HG02610 (cell line): ENCODE data around the gene SEC22A.
"Not testable (repeated sequence)": the region's sequence is repeated elsewhere in the genome, so short reads cannot be mapped to it uniquely, and the experiment has no call there.

Experiments used
- ATAC-seq: cut with Tn5 transposase; IDR thresholded peaks from one replicate; pipeline ENCODE4 v1.9.1; 2021; ENCODE audit warnings: mild to moderate bottlenecking, moderate library complexity; ENCODE audit not compliant: unreplicated experiment

SEC22A gene

DNA sequence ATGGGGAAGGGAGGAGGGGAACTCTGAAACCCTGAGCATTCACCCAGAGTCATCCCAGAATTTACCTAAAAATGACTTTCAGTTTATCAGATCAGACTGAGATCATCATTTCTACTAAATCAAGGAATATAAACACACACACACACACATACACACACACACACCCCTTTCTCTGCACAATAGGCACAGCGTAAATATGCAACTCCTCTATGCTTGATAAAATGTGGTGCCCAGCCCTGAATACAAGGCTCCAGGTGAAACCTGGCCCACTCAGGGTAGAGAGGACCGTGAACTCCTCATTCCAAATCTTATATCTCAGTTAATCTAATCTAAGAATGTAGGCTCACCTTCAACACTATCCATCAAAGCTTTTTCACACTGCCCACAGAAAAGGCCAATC lies 31.8 kb upstream of the SEC22A start:
- ATAC-seq: no peak

DNA sequence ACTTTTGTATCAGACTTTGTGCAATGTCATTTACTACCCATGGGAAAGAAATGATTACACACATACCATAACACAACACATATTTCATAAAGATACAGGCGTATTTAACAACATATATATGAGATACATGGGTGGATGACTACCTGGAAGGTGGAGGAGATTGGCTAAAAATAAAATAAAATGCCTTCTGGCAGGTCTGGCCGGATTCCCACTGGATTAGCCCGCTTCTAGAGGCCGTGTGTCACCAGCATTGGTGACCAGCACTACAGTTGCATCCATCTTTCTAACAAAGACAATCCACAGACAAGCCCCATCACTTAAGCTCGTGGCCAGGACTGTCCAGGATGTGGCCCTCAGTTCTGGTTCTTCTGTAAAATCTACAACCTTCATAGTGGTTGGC lies 21.0 kb upstream of the SEC22A start:
- ATAC-seq: no peak

DNA sequence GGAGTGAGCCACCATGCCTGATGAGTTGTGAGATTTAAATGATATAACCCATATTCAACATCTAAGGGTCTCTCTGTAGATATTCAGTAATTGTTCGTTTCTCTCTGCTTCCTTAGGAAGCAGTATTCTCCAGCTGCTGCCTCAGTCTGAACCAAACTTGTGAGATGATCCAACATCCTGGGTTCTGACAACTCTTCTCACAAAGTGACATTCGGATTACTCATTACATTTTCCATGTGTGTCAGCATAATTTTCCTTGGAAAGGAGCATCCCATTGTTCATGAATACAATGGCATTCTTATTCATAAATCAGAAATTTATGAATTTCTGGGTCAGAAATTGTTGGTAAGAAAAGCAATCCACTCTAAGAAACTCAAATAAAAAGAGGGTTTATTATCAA lies 15.0 kb upstream of the SEC22A start:
- ATAC-seq: no peak

GRCh38 chr3:123188058-123188457 lies 13.7 kb upstream of the SEC22A start:
- no peak for ATAC-seq

DNA sequence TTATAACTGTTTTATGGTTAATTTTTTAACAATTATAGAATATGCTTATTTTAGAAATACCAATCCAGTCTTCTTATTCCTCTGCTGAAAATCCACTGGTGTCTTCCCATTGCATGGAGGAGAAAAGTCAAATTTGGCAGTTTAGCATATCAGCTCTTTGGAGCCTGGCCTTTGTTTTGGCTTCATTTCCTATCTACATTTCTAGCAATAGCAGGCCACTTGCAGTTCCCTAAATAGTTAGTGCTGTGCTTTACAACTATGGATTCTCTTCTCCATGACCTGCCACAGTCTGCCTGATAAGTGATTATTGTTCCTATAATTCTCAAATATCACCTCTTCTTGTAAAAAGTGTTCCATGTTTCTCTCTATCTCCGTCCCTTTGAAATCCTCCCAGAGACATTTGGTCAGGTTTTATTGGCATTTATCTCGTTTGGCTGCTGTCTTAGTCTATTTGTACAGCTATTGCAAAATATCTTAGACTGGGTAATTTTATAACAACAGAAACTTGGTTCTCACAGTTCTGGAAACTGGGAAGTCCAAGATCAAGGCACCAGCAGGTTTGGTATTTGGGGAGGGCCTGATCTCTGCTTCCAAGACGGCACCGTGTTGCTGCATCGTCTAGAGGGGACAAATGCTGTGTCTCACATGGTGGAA lies 8.2 kb upstream of the SEC22A start:
- ATAC-seq: no peak

DNA sequence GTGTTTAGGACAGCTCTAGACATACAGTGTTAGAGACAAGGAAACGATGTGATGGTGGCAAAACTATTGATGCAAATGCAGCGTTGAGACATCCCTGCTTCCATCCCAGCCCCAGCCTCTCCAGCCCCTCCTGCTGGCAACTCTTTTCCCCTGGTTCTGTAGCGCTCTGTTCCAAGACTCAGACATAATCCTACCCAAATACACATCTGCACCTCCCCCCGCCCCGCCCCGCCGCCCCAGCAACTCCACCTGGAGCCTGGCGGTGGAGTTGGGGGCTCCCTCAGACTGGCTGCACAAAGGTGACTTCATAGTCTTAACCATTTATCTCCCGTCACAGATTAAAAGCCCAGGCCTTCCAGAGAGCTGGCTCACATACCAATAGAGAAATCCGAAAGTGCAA lies 7.2 kb upstream of the SEC22A start:
- ATAC-seq: no peak

DNA sequence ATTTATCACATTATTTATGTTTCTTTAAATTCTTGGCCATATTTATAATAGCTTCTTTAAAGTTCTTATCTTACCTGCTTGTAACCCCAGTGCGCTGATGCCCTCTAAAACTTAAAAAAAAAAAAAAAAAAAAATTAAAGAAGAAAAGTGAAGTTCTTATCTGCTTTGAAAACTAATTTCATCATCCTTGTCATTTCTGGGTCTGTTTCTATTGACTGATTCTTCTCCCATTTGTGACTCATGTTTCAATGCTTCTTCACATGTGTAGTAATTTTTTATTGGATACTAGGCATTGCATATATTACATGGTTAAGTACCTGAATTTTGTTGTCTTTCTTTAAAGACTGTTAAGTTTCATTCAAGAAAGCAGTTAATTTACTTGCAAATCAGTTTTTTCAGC lies 3.4 kb upstream of the SEC22A start:
- ATAC-seq: no peak

DNA sequence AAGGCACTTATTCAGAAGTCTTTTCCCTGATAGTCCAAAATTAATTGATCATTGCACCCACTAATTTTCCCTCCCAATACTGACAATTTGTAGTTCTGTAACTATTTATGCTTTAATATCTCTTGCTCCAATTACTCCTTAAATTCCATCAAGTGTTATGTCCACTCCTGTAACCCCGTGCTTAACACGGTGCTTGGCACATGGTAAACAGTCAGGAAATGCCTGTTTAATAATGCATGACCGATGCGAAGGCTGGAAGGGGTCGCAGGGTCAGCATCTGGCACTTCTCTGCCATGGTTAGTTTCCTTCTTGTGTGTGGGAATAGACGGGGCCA lies 553 bp upstream of the SEC22A start:
- ATAC-seq: no peak

GRCh38 chr3:123202451-123202850 lies 708 bp downstream of the SEC22A start:
- ATAC-seq: no peak

GRCh38 chr3:123218990-123219389 lies 17.2 kb downstream of the SEC22A start:
- no peak for ATAC-seq

DNA sequence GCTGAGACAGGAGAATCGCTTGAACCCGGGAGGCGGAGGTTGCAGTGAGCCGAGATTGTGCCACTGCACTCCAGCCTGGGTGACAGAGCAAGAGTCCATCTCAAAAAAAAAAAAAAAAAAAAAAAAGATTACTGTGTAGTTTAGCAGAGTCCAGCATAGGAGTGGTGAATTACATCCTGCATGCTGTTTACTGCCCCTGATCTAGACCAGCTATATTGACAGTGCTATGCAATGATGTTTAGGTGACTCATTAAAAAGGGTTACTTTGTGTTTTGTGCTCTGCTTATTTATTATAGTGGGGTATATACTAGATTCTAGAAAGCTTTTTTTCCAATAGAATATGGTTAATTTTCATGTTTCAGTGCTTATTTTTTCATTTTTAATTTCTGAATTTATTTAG lies 19.6 kb downstream of the SEC22A start:
- ATAC-seq: not testable (repeated sequence)

DNA sequence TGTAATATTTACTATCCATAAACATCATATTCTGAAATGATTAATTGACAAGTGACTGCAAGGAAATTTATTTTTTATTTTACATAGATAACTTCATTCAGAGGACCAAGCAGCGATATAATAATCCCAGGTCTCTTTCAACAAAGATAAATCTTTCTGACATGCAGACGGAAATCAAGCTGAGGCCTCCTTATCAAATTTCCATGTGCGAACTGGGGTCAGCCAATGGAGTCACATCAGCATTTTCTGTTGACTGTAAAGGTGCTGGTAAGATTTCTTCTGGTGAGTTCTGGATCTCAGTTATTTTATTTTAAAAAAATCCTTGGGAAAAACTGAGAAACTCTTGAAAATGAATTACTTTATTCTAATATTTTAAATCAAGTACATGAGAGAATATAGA lies 23.3 kb downstream of the SEC22A start:
- no peak for ATAC-seq

GRCh38 chr3:123226549-123226948 lies 24.8 kb downstream of the SEC22A start:
- ATAC-seq: no peak

DNA sequence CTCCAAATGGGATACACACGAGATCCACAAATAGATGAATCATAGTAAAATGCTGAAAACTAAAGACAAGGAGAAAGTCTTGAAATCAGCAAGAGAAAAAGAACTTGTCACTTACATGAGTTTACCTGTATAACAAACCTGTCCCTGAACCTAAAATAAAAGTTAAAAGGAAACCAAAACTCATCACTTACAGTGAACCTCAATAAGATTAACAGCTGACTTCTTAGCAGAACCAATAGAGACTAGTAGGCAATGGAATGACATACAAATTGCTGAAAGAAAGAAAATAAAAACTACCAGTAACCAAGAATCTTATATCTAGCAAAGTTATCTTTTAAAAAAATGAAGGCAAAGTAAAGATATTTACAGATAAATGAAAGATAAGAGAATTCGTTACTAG lies 27.4 kb downstream of the SEC22A start:
- no peak for ATAC-seq

DNA sequence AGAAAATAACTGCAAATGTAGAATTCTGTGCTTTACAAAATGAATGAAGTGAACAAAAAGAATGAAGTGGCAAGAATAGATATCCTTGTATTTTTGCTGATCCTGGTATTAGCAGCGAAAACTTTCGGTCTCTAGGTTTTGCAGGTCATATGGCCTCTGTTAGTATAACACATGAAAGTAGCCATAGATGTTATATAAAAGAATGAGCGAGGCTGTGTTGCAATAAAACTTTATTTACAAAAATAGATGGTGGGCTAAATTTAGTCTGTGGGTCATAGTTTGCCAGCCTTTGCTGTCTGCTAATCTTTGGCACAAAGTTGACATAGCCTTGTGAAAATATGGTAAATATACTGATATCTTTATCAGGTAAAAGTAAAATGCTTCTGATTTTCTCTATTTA lies 35.2 kb downstream of the SEC22A start:
- ATAC-seq: no peak

- ATAC-seq: not testable (repeated sequence)
These were observed 37.4 kb downstream of the SEC22A start for GRCh38 chr3:123239186-123239585.

- no peak for ATAC-seq
These were observed 38.0 kb downstream of the SEC22A start for GRCh38 chr3:123239756-123240155.

GRCh38 chr3:123244128-123244527 lies 42.4 kb downstream of the SEC22A start:
- no peak for ATAC-seq

GRCh38 chr3:123246866-123247265 lies 45.1 kb downstream of the SEC22A start:
- ATAC-seq: no peak

- ATAC-seq: no peak
These were observed 54.5 kb downstream of the SEC22A start for GRCh38 chr3:123256256-123256655.

DNA sequence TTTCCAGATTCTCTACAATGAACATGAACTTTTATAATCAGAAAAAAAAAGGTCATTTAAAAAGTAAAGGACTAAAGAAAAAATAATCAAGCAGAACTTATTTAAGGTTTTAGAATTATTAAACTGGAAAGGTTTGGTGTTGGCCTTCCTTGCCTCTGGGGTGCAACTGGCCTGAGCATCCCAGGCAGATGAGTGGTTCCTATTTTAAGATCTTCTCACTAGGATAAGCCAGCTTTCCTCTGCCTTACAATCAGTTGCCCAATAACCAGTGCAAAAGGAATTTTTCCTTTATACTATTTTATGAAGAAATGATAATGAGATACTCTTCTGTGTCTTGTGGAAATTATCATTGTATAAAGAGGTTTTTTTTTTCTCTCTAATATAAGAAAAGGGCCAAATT lies 56.6 kb downstream of the SEC22A start:
- no peak for ATAC-seq

DNA sequence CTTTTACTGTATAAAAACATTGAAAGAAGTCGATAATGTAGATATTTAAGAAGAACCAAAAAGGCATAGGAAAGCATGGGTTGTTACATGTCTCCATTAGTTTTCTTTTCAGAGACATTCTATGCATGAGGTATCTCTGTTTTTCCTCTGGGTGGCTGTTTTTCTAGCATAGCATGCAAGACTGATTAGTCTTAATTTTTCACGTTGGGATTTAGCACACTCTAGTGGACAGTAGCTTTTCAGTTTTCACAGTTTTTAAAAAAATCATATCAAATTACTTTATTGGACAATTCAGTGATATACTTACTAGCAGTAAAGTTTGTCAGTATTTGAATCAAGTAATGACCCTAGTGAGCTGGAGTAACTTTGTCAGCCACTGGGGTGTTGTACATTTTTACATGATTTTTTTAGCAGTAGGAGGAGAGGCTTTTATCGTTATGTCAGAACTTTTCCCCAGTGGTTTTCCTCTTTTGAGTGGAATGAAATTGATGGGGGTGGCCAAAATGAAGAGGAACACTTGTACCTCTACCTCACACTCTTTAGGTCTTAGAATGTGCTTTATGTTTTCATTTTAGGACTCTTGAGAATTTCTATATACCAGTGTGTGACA lies 57.2 kb downstream of the SEC22A start:
- ATAC-seq: no peak

GRCh38 chr3:123261666-123262065 lies 59.9 kb downstream of the SEC22A start:
- no peak for ATAC-seq
